ENCODE measurements around the gene DHX15.

DNA sequence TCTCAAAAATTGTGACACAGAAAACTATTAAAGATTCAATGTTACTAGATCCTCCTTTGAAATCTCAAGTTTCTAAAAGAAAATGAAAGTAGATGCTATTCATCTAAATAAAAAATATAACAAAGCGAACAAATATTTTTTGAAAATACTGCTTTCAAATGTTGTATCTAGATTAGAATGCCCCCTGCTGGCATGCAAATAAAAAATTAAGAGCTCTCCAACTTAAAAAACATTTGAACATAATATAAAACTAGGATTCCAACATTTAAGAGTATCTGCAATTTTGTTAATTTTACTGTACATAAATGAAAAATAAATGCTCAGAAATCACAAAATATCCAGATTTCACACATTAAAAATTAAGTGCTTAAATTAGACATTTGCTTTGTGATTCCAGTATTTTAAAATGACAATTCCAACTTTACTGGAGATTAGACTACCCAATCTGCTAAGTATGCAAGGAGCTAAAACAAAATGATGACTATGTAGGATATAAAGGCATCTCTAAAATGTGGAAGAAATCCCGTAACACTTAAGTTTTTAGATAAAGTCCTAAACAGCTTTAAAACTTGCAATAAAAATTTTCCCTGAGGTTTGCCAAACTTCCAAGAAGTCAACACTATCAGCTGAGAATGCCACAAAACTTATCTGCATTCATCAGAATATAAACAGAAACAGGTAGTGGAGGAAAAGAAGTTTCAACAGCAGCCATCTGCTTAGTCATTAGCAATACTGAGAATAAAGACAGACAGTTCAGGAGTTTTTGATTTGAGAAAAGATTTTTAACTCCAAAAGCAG, 32.7 kb downstream of the DHX15 start:
- TF ChIP-seq EZH2phosphoT487 (IDR thresholded peaks at IDR 0.05; ENCODE audit: insufficient read depth, low read depth) = no peak
- TF ChIP-seq EZH2 (IDR thresholded peaks at IDR 0.05; ENCODE audit: insufficient read depth, poor library complexity, severe bottlenecking) = no peak

Data from GM23248 (cell line).